ENCODE results near the gene CD79A.
"Not testable (repeated sequence)": the region's sequence is repeated elsewhere in the genome, so short reads cannot be mapped to it uniquely, and the experiment has no call there.

CD79A gene

DNA sequence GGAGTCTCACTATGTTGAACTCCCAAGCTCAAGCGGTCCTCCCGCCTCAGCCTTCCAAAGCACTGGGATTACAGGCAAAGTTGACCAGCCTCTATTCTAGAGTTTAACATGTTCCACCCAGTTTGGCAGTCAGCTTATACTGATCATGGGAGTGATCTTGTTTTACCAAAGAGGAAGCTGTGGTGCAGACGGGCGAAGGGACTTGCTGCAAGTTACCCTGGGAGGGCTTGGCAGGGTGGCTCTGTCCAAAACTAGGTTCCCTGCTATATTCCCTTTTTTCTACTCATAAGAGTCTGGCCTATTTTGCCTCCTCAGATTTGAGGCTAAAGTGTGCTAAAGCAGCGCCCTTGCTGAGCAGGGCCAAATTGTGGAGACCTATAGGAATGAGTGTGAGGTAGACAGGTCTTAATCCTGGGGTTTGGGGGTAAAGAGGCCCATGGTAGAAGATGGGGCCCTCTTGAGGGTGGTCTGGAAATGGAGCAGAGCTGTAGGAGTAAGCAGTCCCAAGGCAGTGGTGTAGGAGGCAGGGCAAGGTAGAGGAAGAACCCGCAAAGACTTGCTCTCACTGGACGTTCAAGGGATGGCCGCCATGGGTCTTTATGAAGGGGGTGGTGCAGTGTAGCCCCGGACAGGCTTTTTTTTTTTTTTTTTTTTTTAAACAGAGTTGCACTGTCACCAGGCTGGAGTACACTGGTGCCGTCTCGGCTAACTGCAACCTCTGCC is 13.7 kb upstream of the CD79A start:
- DNase-seq (ENCODE audit: low read depth, low spot score) = no peak

DNA sequence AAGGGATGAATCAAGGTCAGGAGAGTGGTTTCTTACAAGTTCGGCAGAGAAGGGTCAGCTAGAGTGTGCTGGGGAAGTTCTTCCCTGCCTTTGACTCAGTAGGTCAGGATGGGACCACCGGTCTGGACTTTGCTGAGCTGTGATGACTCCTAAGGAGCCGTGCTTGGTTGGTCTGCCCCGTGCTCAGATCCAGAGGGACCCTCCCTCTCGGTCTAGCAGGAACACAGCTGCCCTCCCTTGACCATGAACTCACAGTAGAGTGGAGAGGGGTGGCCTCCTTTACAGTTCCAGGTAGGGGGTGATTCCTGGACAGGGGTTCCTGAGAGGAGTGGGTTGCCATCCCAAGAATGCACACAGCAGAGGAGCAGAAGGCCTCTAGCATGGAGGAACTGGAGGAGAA is 12.7 kb upstream of the CD79A start:
- DNase-seq (ENCODE audit: low read depth, low spot score) = no peak

- no peak for DNase-seq (ENCODE audit: low read depth, low spot score)
Measured at GRCh38 chr19:41866284-41866683, 10.8 kb upstream of the CD79A start.

DNA sequence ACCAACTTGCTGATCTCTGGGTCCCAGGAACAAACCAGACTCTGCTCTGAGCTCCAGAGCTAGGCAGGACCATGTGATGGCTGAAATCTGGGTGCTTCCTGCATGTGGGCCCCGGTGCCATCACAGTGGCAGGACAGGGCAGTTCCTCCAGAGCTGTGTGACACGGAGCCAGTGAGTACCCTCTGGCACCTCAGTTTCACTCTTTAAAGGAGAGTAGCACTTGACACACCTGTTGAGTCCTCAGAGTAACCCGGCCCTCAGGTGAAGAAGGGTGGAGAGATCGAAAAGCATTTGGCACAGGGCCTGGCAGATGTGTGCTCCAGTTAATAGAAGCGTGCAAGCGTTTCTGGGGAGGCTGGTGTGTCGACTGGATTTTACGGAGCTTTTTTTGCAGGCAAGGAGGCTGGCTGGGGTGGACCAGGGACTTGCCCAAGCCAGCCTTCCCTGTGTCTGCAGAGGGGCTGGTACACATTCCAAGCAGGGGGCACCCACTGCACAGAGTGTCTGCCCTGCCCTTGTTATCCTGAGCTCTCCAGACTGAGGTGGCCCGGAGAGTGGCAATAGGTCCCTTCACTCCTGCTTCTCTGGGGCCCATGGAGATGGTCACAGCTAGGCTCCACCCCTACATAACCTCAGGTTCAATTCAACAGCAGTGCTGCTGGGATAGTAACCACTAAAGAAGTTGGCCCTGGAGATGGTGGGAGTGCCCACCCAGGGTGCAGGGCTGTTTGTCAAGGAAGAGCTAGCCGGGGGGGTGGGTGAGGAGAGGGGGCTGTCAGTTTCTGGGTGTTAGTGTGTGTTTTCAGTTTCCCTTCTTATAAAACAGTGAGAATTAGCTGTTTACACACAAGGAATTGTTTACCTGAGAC is 8.7 kb upstream of the CD79A start:
- DNase-seq (ENCODE audit: low read depth, low spot score) = no peak

DNA sequence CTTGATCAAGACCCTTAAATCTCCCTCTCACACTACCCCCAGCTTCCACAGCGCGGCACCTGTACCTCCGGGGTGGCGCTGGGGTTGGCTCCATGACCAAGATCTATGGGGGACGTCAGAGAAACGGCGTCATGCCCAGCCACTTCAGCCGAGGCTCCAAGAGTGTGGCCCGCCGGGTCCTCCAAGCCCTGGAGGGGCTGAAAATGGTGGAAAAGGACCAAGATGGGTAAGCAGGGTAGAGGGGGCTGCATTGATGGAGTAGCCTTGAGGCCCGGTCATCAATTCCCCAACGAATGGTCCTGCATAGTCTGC is 8.1 kb upstream of the CD79A start:
- DNase-seq (ENCODE audit: low read depth, low spot score) = no peak

DNA sequence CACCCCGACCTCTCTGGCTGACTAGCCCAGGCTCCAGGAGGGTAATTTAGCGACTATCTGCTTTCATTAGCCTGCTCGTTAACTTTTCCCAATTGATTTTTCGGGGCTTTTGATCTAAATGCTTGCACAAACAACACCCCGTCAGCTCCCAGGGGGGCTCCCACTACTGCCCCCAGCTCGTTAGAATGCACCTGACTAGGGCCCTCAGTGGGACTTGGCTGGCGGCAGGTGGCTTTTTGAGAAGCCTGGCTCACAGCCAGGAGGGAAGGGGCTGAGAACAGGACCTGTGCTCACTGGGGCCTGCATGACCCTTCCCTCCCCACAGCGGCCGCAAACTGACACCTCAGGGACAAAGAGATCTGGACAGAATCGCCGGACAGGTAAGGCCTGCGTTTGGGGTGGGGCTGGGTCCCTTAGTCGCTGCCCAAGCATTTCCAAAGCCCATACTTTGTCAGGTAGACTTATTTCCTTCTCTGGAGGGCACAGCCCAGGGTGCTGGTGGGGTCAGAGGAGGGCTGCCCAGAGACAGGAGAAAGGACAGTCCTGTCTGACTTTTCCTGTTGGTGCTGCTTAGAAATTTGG is 7.6 kb upstream of the CD79A start:
- DNase-seq (ENCODE audit: low read depth, low spot score) = no peak

DNA sequence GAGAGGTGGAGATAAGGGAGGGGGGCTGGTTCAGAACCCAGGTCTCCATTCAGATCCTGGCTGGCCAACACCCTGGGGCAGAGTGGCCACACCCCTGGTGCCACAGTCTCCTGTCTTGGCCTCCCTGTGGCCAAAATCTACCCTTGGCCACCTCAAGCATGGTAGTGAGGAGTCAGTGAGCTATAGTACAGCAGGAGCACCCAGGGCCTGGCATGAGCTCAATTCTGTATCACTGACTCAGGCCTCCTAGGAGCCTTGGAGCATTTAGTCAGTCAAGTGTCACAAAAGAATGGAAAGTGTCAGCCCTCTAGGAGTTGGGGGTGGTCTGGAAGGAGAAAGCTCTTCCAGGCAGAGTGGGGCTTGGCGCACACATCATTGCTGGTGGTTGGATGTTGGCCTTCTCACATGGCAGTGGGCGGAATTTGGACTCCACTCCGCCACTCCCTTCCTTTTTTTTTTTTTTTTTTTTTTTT is 6.6 kb upstream of the CD79A start:
- no peak for DNase-seq (ENCODE audit: low read depth, low spot score)

DNA sequence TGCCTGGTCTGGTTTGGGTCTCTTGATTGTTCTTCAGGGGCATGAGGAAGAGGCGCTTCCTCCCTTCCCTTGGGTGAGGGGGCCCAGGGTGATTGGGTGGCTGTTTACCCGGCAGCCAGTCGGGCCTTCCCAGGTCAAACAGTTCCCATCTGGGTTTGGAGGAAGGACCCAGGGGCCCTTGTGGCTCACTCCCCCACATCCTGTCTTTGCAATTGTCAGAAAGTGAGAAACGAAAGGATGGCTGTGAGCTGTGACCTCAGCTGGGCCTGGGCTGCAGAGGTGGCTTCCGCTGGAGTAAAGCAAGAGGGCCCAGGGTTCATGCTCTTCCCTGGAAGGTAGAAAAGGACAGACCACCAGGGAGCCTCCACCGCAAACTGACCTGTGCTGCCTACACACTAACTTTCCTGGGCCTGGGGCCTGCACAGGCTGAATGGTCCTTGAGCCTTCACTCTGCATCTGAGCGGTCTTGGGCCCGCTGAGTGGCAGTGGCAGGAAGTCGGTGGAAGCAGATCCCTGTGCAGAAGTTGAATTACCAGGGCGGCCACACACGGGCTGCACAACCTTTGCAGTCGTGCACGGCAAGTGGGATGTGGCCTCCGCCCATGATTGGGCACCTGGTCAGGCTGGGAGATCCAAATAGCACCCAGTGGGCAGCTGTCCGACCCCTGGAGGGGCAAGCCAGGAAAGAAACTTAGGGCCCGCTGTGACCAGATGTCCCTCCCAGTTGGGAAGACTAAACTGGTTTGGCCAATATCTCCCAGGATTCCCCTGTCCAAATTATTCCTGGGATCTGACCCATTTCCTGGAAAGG is 5.3 kb upstream of the CD79A start:
- DNase-seq (ENCODE audit: low read depth, low spot score) = no peak

GRCh38 chr19:41872384-41872774 is 4.7 kb upstream of the CD79A start:
- DNase-seq (ENCODE audit: low read depth, low spot score) = no peak

- no peak for DNase-seq (ENCODE audit: low read depth, low spot score)
Measured at GRCh38 chr19:41872775-41873647, 4.1 kb upstream of the CD79A start.

- DNase-seq (ENCODE audit: low read depth, low spot score) = not testable (repeated sequence)
Measured at GRCh38 chr19:41875973-41876372, 1.1 kb upstream of the CD79A start.

- no peak for DNase-seq (ENCODE audit: low read depth, low spot score)
Measured at GRCh38 chr19:41877916-41878905, 1.1 kb downstream of the CD79A start.

DNA sequence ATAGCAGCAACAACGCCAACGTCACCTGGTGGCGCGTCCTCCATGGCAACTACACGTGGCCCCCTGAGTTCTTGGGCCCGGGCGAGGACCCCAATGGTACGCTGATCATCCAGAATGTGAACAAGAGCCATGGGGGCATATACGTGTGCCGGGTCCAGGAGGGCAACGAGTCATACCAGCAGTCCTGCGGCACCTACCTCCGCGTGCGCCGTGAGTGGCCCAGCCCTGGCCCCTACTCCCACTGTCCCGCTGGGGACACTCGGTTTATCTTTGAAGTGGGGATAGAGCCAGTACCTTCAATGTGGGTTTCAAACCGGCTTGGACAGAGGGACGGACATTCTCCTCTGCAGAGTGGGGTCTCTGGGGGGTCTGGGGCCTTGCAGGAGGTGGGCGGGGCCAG is 2.0 kb downstream of the CD79A start:
- no peak for DNase-seq (ENCODE audit: low read depth, low spot score)

- DNase-seq (ENCODE audit: low read depth, low spot score) = no peak
Measured at GRCh38 chr19:41879670-41880328, 2.7 kb downstream of the CD79A start.

- DNase-seq (ENCODE audit: low read depth, low spot score) = no peak
Measured at GRCh38 chr19:41880329-41880708, 3.2 kb downstream of the CD79A start.

GRCh38 chr19:41882568-41883462 is 5.7 kb downstream of the CD79A start, which contains the start of gene ARHGEF1:
TSS of gene ARHGEF1 (plus strand) at chr19:41883184. CDS start at chr19:41888083, 4,899 bp downstream.
- DNase-seq (ENCODE audit: low read depth, low spot score) = no peak

DNA sequence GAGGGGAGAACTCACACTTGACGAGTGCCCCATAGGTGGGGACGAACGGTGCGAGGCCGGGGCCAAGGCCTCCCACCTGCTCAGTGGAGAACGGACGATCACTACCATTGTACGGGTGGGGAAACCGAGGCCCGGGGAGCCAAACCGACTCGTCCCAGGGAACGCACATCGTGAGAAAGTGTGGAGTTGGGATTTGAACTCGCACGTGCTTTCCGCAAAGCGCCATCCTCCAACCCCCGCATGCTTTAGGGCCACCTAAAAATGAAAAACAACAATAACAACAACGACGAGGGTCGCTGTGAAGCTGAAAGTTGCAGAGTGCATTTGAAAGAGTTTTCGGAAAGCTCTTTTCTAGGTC is 6.4 kb downstream of the CD79A start:
- no peak for DNase-seq (ENCODE audit: low read depth, low spot score)

Measured in iPS DF 19.7 (cell line).